Measurements from ENCODE around the gene IRAK2. TPM values are rescaled to one million over a fixed set of nuclear protein-coding genes. Genes with fewer than 3 reads are reported as not detected.
A peak's percentile ranks its signal among the peaks of the same experiment; 100 is the strongest.

The IRAK2 gene
- total RNA-seq, 1 experiment from 2014 or later: 0.61 TPM

DNA sequence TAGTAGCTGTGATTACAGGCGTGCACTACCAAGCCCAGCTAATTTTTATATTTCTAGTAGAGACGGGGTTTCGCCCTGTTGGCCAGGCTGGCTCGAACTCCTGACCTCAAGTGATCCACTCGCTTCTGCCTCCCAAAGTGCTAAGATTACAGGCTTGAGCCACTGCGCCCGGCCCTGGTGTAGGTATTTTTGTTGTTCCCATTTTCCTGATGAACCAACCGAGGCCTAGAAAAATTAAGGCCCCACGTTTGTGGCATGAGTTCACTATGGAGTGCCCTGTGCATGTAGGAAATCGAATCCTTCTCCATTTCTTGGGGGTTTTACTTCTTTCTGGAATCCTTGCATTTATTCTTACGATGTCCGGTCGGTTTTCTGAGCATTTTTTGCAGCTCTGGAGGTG lies 69.3 kb downstream of the IRAK2 start:
- Mint-ChIP-seq H3K27ac (peak overlapping the region in 1 of 3 experiments; percentile 70; a peak in 1 of 7 replicates), H3K36me3 (ENCODE audit: insufficient read depth in 1 of 3, low read depth in 3 of 3) (peaks cover 0 to 17% (median 2%) of the 10 kb centered on the region in 3 experiments; a peak in 5 of 7 replicates), H3K9me3 (peaks cover 1 to 7% of the 10 kb centered on the region in 2 experiments; a peak in 2 of 5 replicates), H3K4me3 (no peak overlapping the region), H3K27me3 (ENCODE audit: low read depth) (peaks cover 2% of the 10 kb centered on the region), H3K4me1 (peaks cover 12 to 24% of the 10 kb centered on the region in 2 experiments)
- no peak for DNase-seq
- Histone ChIP-seq H4K20me1 (ENCODE audit: control insufficient read depth, insufficient read depth, insufficient read length) (no peaks in the 10 kb centered on the region), H4K5ac (ENCODE audit: insufficient read length, low read depth, low read length) (no peak overlapping the region), H3K14ac (ENCODE audit: insufficient read depth, low read length) (no peak overlapping the region), H3K9ac (ENCODE audit: extremely low read depth, insufficient read length, low read length) (no peak overlapping the region), H3K27ac (ENCODE audit: insufficient read length, low read depth, low read length) (no peak overlapping the region), H2AFZ (ENCODE audit: low read length) (no peak overlapping the region), H2BK15ac (ENCODE audit: low read depth, low read length) (no peak overlapping the region), H3K4ac (ENCODE audit: low read depth, low read length) (no peak overlapping the region), H3K18ac (ENCODE audit: insufficient read length, low read depth, low read length) (no peak overlapping the region), H3K23ac (ENCODE audit: insufficient read length, low read depth, low read length) (no peak overlapping the region), H3K9me3 (ENCODE audit: control insufficient read depth, low read depth, low read length) (no peaks in the 10 kb centered on the region), H4K8ac (replicated peaks; ENCODE audit: insufficient read length, low read depth, low read length) (no peak overlapping the region), H3K56ac (ENCODE audit: insufficient read length, low read depth, low read length) (no peak overlapping the region), H2BK12ac (ENCODE audit: insufficient read length, low read depth, low read length) (no peak overlapping the region), H2BK20ac (ENCODE audit: low read depth, low read length, poor library complexity, severe bottlenecking) (no peak overlapping the region), H3K4me2 (ENCODE audit: insufficient read depth, insufficient read length, low read length) (no peak overlapping the region), H3K27me3 (ENCODE audit: insufficient read depth, low read length) (no peaks in the 10 kb centered on the region), H3K79me1 (ENCODE audit: insufficient read depth, low read depth, low read length, poor library complexity, severe bottlenecking) (no peaks in the 10 kb centered on the region), H3K79me2 (ENCODE audit: insufficient read depth, low read length) (no peaks in the 10 kb centered on the region), H3K4me1 (ENCODE audit: insufficient read depth, low read length) (no peaks in the 10 kb centered on the region), H4K91ac (ENCODE audit: insufficient read length, low read depth, low read length) (no peak overlapping the region), H3T11ph (ENCODE audit: low read length) (no peak overlapping the region), H2AK5ac (ENCODE audit: insufficient read length, low read length) (no peak overlapping the region), H3K23me2 (ENCODE audit: insufficient read length, low read depth, low read length, poor library complexity, severe bottlenecking) (no peaks in the 10 kb centered on the region), H2BK120ac (ENCODE audit: low read depth, low read length, poor library complexity, severe bottlenecking) (no peak overlapping the region), H2BK5ac (ENCODE audit: insufficient read length, low read length) (no peak overlapping the region)
- WGBS (ENCODE audit: extremely low coverage, insufficient read length, low lambda C conversion rate): no CpG with 5 or more reads among the region's 13 CpGs
- TF ChIP-seq, protein P1, sequence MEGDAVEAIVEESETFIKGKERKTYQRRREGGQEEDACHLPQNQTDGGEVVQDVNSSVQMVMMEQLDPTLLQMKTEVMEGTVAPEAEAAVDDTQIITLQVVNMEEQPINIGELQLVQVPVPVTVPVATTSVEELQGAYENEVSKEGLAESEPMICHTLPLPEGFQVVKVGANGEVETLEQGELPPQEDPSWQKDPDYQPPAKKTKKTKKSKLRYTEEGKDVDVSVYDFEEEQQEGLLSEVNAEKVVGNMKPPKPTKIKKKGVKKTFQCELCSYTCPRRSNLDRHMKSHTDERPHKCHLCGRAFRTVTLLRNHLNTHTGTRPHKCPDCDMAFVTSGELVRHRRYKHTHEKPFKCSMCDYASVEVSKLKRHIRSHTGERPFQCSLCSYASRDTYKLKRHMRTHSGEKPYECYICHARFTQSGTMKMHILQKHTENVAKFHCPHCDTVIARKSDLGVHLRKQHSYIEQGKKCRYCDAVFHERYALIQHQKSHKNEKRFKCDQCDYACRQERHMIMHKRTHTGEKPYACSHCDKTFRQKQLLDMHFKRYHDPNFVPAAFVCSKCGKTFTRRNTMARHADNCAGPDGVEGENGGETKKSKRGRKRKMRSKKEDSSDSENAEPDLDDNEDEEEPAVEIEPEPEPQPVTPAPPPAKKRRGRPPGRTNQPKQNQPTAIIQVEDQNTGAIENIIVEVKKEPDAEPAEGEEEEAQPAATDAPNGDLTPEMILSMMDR (conservative IDR thresholded peaks at IDR 0.05): no peak

Measured in H9 (cell line).